ENCODE measurements around the gene FGR.

FGR gene

DNA sequence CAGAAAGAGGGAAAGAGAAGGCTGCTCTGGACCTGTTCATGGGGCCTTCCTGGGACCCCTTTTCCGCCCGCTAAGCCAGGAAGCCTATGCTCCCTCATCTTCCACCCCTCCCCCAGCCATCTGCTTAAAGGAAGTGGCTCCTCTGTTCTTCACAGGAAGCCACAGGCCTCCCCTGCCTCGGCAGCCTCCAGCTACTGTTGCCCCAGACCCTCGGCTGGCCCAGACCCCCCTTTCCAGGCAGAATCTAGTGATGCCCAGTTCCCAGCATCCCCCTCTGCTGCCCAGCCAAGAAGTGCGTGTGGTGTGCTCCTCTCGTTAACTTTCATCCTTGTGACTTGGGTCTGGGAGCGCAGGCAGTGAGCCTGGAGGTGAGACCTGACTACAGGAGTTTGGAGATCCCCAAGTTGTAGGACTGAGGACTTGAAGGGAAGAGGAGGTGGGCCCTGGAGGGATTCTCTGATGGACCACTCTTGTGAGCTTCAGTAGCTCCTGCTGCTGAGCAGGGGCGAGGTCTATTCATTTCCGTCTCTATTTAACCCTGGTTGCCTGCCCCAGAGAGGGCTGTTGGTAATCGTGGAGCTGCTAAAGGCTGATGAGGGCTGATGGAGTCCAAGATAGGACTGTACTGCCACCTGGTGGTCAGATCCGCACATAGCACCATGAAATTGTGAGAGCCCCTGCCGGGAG is 27.9 kb upstream of the FGR start:
- intact Hi-C loops (cut with DNase I; ENCODE audit: low total_unique reads), result loop anchor here (2.0 to 10.0 kb wide), 3 partner anchors 16 to 268 kb away; partner anchors contain the start of gene GPR3
- Histone ChIP-seq H3K36me3 (peaks cover 0 to 5% (median 0%) of the 10 kb centered on the region in 3 donors), H3K4me3 (no peak overlapping the region), H3K9me3 (no peaks in the 10 kb centered on the region), H3K27ac (peak overlapping the region; percentile 2 to 25), H3K27me3 (no peaks in the 10 kb centered on the region), H3K4me1 (peaks cover 3 to 37% (median 17%) of the 10 kb centered on the region in 4 donors)
- peak; percentile 86 to 89 for DNase-seq
- TF ChIP-seq, protein P1, sequence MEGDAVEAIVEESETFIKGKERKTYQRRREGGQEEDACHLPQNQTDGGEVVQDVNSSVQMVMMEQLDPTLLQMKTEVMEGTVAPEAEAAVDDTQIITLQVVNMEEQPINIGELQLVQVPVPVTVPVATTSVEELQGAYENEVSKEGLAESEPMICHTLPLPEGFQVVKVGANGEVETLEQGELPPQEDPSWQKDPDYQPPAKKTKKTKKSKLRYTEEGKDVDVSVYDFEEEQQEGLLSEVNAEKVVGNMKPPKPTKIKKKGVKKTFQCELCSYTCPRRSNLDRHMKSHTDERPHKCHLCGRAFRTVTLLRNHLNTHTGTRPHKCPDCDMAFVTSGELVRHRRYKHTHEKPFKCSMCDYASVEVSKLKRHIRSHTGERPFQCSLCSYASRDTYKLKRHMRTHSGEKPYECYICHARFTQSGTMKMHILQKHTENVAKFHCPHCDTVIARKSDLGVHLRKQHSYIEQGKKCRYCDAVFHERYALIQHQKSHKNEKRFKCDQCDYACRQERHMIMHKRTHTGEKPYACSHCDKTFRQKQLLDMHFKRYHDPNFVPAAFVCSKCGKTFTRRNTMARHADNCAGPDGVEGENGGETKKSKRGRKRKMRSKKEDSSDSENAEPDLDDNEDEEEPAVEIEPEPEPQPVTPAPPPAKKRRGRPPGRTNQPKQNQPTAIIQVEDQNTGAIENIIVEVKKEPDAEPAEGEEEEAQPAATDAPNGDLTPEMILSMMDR (IDR thresholded peaks at IDR 0.05), result peak; percentile 89 to 96

DNA sequence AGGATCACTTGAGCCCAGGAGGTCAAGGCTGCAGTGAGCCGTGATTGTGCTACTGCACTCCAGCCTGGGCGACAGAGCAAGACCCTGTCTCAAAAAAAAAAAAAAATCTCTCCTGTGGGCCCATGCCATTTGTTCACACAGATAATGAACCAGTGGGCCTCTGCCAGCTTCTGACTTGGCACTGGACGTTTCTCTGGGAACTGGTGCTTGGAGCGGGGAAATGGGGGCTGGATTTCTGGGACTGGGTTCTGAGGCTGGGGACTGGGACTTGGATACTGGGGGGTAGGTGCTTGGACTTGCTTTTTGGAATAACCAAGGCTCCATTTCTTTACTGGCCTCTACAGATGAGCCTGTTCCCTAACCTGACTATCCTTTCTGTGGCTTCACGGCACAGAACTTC is 27.3 kb upstream of the FGR start:
- Histone ChIP-seq H3K9me3 (no peaks in the 10 kb centered on the region), H3K27ac (no peak overlapping the region), H3K36me3 (no peaks in the 10 kb centered on the region), H3K4me3 (no peak overlapping the region), H3K4me1 (peaks cover 3 to 37% (median 17%) of the 10 kb centered on the region in 4 donors), H3K27me3 (no peaks in the 10 kb centered on the region)
- intact Hi-C loops (cut with DNase I; ENCODE audit: low total_unique reads), result loop anchor here (2.0 to 10.0 kb wide), 3 partner anchors 15 to 267 kb away; partner anchors contain the start of gene GPR3
- DNase-seq, result no peak
- TF ChIP-seq, protein P1 (IDR thresholded peaks at IDR 0.05), result no peak

DNA sequence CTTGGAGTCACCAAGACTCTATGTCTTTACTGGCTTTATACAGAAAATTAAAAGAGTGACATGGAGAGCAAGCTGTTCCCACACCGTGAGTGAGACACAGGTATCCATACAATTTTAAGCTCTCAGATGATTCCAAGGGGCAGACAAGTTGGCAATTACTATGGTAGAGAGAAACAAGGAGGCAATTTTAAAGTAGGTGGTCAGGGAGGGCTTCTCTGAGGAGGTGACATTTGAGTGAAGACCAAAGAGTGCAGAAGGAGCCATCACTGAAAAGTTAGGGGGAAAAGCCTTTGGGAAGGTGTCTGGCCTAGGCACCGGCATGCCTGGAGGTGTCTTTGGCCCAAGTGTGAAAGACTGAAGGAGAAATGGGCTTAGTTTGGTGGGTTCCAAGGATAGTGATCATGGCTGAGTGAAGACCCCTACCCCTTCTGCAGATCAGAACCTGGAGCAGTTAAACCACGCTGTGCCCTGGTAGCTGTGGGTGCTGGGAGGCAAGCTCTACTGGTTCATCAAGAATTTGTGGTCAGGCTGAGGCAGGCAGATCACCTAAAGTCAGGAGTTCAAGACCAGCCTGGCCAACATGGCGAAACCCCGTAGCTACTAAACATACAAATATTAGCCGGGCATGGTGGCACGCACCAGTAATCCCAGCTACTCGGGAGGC is 26.6 kb upstream of the FGR start:
- no peak for DNase-seq
- Histone ChIP-seq H3K27ac (no peak overlapping the region), H3K4me1 (peaks cover 3 to 37% (median 17%) of the 10 kb centered on the region in 4 donors), H3K4me3 (no peak overlapping the region), H3K36me3 (no peaks in the 10 kb centered on the region), H3K9me3 (no peaks in the 10 kb centered on the region), H3K27me3 (no peaks in the 10 kb centered on the region)
- intact Hi-C loops (cut with DNase I; ENCODE audit: low total_unique reads), result loop anchor here (2.0 to 10.0 kb wide), 3 partner anchors 15 to 267 kb away; partner anchors contain the start of gene GPR3
- TF ChIP-seq, protein P1 (IDR thresholded peaks at IDR 0.05), result no peak

DNA sequence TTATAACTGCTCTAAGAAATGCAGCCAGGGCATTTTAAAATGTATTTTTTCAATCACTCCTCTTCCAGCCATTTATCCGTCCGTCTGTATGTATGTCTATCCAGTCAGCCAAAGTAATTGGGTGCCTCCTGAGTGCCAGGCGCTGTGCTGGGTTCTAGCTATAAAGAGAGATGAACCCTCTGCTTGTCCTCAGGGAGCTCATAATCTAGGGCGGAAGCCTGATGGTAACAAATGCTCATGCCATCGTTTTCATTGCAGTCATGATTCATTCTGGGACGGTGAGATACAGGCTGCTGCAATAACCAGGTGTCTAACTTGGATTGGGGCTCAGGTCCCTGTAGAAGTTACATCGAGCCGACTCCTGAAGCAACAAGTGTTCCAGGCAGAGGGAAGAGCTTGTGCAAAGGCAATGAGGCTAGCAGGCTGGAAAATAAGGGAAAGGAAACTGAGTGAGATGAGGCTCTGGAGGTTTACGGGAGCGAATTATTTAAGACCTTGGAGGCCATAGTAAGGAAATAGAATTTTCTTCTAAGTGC is 25.4 kb upstream of the FGR start:
- peaks cover 3 to 49% (median 21%) of the 10 kb centered on the region in 4 donors for H3K4me1 ChIP-seq
- TF ChIP-seq, protein P1 (IDR thresholded peaks at IDR 0.05), result no peak
- no peaks in the 10 kb centered on the region for H3K27me3 ChIP-seq

DNA sequence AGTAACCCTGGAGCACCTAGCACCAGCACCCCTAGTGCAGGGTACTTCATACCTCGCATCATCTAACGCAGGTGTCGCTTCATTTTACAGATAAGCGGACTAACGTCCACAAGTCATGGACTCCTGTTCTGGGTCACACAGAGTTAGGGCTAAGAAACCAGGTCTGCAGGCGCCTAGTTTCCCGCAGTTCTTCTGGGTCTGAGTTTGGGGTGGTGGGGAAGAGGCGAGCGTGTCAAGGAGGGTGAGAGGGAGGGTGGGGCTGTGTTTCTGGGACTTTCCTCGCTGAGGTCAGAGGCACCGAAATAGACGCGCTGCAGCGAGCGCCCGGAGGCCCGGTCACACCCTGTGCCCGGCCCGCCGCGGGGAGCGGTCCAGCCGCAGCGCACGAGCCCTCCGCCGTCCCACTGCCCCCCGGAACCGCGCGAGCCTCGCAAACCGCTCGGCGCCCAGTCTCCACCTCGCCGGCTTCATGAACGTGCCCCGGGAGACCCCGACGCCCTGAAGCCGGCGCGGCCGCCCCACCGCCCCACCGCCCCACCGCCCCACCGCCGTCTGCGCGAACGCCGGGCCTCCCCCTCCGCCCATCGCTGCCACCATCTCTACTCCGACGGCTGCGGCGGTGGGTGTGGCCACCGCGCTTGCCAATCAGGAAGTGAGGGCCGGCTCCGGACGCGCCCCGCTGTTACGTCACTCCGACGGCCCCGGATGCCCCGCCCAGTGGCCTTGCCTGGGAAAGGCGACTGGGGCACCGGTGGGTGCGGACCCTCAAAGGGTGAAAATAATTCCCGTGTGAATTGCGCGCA is 24.7 kb upstream of the FGR start:
- intact Hi-C loops (cut with DNase I; ENCODE audit: low total_unique reads), result loop anchor here (10.0 kb wide), 2 partner anchors 105 to 265 kb away; partner anchors contain the start of gene GPR3
- peak; percentile 90 to 95 for DNase-seq
- Histone ChIP-seq H3K9me3 (no peaks in the 10 kb centered on the region), H3K27me3 (no peaks in the 10 kb centered on the region), H3K36me3 (no peaks in the 10 kb centered on the region), H3K27ac (peak overlapping the region; percentile 91 to 97), H3K4me3 (peak overlapping the region; percentile 65 to 80), H3K4me1 (peaks cover 3 to 50% (median 21%) of the 10 kb centered on the region in 4 donors)
- TF ChIP-seq, protein P1 (IDR thresholded peaks at IDR 0.05), result no peak

More for the DNA sequence above, 25.4 kb upstream of the FGR start:
- no peak for DNase-seq
- Histone ChIP-seq H3K36me3 (no peaks in the 10 kb centered on the region), H3K4me3 (peak overlapping the region; percentile 65 to 80), H3K27ac (peak overlapping the region; percentile 91 to 97), H3K9me3 (no peaks in the 10 kb centered on the region)
- intact Hi-C loops (cut with DNase I; ENCODE audit: low total_unique reads), result loop anchor here (10.0 kb wide), 2 partner anchors 106 to 266 kb away; partner anchors contain the start of gene GPR3

Measured in tibial artery (tissue), 4 donors.